ENCODE results near the gene NR2C2. TPM values are rescaled to one million over a fixed set of nuclear protein-coding genes. Genes with fewer than 3 reads are reported as not detected.
A peak's percentile ranks its signal among the peaks of the same experiment; 100 is the strongest.

Gene NR2C2
- total and polyA plus RNA-seq, 9 of the 15 experiments (the other 6 are each of a cell fraction or from before 2014, with no cell fraction given): 6.1 to 33.0 (median 14.6) TPM

- TF ChIP-seq NR1H2 (CRISPR knock-in tag; IDR thresholded peaks at IDR 0.05): no peak
- no peak; the same call in 1 of the 2 replicates for TF ChIP-seq ATF6 (CRISPR knock-in tag; IDR thresholded peaks at IDR 0.05)
- TF ChIP-seq SIN3B (IDR thresholded peaks at IDR 0.05; ENCODE audit: low read depth): no peak
- TF ChIP-seq PHF8 (IDR thresholded peaks at IDR 0.05; ENCODE audit: borderline replicate concordance, low read length): no peak
- peak; percentile 99 for TF ChIP-seq TAL1 (IDR thresholded peaks at IDR 0.05)
- peak; percentile 65; the same call in 1 of the 2 replicates for TF ChIP-seq ZNF311 (CRISPR knock-in tag; IDR thresholded peaks at IDR 0.05)
- peak; percentile 77 for TF ChIP-seq JUND (IDR thresholded peaks at IDR 0.05; ENCODE audit: borderline replicate concordance, low read depth, low read length)
- peak; percentile 43; the same call in 2 of the 3 replicates for TF ChIP-seq JUND (tag; IDR thresholded peaks at IDR 0.05; ENCODE audit: borderline replicate concordance, low read depth, low read length)
- TF ChIP-seq USF1 (CRISPR knock-in tag; IDR thresholded peaks at IDR 0.05): no peak
- peak; percentile 89 for TF ChIP-seq HLTF (IDR thresholded peaks at IDR 0.05)
- peak; percentile 48; the same call in 1 of the 2 replicates for TF ChIP-seq ARID4B (CRISPR knock-in tag; IDR thresholded peaks at IDR 0.05)
- TF ChIP-seq ETV5 (CRISPR knock-in tag; IDR thresholded peaks at IDR 0.05; ENCODE audit: low read depth): peak; percentile 89
- TF ChIP-seq POLR2A (conservative IDR thresholded peaks at IDR 0.05): no peak
- peak; percentile 98 for TF ChIP-seq MEIS2 (IDR thresholded peaks at IDR 0.05; ENCODE audit: partially characterized antibody)
- TF ChIP-seq ZNF583 (CRISPR knock-in tag; IDR thresholded peaks at IDR 0.05): peak; percentile 72; the same call in 1 of the 2 replicates
- TF ChIP-seq ZBTB7A (IDR thresholded peaks at IDR 0.05; ENCODE audit: borderline replicate concordance, control insufficient read depth, low read depth, low read length): peak; percentile 76; the same call in 1 of the 2 replicates
- TF ChIP-seq SAFB2 (IDR thresholded peaks at IDR 0.05; ENCODE audit: borderline replicate concordance, low read depth, low read length, severe bottlenecking): no peak
- TF ChIP-seq TGIF2 (CRISPR knock-in tag; IDR thresholded peaks at IDR 0.05): no peak
- no peak for TF ChIP-seq ZNF76 (CRISPR knock-in tag; IDR thresholded peaks at IDR 0.05; ENCODE audit: borderline replicate concordance)
- TF ChIP-seq ZNF184 (CRISPR knock-in tag; IDR thresholded peaks at IDR 0.05): no peak
- TF ChIP-seq ZNF274 (IDR thresholded peaks at IDR 0.05; ENCODE audit: borderline replicate concordance, low read depth, low read length): peak; percentile 88; the same call in 1 of the 2 replicates
- TF ChIP-seq HEY1 (CRISPR knock-in tag; IDR thresholded peaks at IDR 0.05; ENCODE audit: borderline replicate concordance): peak; percentile 92
These were observed 105.2 kb downstream of the NR2C2 start (continued) for GRCh38 chr3:15052335-15053242.
